Measurements from ENCODE around the gene ENO3. TPM values are rescaled to one million over a fixed set of nuclear protein-coding genes. Genes with fewer than 3 reads are reported as not detected.

The ENO3 gene
- total RNA-seq, 1 experiment from 2014 or later = 1.7 TPM

DNA sequence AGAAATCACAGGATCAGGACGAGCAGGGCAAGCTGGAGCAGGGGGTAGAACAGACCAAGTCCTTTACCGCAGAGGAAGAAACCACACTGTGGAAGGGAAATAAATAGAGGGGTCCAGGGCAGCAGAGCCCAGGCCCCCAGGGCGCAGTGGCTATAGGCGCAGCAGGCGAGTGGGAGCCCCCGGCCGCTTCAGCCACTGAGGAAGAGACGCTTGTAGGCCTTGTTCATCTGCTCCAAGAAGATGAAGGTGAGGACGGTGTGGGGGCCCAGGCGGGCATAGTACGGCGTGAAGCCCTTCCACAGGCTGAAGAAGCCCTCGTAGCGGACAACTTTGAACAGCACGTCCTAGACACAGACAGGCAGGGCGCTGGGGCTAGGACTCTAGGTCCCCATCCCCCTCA lies 13.4 kb upstream of the ENO3 start:
- no peak for DNase-seq (ENCODE audit: low spot score)

DNA sequence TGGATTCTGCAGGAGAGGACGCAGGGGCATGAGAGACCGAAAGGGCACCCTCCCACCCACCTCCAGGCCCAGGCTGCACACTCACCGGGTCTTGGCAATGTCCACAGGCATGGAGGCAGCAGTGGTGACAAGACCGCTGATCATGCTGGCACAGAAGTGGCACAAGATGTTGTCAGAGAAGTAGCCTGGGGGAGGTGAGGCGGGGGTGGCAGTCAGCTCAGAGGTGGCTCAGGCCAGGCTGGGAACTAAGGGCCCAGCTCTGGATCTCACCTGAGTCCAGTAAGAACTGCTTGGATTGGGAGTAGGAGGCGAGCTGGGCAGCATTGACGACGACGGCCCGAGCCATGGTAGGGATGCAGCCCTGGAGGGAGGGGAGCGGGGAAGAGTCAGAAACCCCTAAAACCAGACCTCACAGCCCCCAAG lies 12.8 kb upstream of the ENO3 start:
- no peak for DNase-seq (ENCODE audit: low spot score)

DNA sequence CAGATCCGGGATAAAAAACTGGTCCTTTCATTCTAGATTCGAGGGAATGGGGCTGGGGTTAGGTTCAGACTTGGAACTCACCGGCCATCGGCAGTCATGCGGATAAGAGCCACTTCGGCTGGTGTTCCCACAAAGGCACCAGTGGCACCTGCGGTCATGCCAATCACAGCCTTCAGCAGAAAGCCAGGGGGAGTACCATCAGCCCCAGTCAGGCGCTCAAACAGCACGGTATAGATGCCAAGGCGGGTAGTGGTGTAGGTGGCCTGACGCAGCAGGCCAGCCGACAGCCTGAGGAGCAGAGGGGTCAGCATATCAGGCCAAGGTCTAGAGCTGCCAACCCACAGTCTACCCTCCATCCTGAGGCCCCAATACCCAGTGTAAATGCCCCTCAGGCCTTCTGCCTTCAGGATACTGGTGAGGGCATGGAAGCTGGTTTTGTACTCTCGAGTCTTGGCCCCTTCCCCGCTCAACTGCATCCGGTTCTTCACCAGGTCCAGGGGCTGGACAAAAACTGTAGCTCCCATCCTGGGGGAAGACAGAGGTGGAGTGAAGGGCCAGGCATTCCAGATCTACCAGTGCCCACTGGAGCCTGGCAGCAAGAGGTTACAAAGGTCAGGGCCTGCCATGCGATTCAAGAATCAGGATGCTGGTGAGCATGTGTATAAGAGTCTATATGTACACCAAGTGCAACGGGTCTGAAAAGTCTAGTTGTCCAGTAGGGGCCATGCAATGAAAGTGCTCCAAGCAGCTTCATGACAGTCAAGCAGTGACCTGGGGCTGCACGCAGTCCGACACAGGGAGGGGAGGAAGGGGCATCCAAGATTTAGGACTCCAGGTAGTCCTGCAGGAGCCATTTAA lies 12.0 kb upstream of the ENO3 start:
- DNase-seq (ENCODE audit: low spot score) = no peak

DNA sequence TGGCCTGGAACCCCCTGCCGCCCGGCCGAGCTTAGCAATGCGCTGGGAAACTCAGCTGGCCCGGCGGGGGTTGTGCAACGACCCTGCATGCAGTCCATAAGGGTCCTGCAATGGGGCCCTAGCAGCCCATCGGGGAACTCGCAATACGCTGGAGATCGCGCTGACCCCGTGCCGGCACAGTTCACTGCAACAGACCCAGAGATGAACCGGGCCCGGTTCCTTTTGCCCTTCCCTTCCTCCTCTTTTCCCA lies 11.4 kb upstream of the ENO3 start:
- DNase-seq (ENCODE audit: low spot score) = no peak

DNA sequence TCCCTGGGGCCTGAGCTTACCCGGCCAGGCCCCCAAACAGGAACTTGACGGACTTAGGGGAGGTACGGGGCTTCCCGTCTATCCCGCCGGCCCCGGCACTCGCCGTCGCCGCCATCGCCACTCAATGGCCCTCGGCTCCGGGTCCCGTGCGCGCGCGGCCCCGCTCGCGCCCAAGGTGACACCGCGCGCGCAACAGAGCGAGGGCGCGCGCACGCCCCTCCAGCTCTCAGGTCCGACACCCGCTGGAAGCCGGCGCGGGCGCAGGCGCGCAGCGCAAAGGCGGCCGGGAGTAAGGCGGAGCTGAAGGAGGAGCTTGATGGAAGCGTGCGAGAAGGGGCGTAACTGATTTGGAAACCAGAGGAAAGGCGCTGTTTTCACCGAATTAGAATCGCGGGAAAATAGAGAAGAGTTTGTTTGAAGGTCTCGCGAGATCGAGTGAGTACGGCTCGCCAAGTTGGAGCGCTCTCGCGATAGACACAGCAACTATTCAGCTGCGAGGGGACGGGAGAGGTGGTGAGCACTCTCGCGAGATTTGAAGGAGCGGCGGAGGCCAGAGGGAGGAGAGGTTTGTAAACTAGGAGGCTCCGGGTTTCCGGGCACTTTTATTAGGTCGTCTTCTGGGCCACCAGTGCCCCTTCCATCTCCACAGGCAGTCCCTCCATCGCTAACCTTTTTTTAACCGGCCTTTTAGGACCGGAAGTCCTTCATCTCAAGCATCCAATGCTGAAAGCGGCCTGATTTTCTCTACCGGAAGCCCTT lies 10.9 kb upstream of the ENO3 start, which contains the start of the genes RNF167 and SLC25A11:
TSS of gene RNF167 (plus strand) at position 473 of the 759 bp plus-strand sequence. CDS start 642 bp downstream, outside the sequence.
TSS of gene SLC25A11 (minus strand) at position 251 of the 759 bp plus-strand sequence. CDS start at position 115, 136 bp downstream.
- DNase-seq (ENCODE audit: low spot score) = peak; percentile 97

DNA sequence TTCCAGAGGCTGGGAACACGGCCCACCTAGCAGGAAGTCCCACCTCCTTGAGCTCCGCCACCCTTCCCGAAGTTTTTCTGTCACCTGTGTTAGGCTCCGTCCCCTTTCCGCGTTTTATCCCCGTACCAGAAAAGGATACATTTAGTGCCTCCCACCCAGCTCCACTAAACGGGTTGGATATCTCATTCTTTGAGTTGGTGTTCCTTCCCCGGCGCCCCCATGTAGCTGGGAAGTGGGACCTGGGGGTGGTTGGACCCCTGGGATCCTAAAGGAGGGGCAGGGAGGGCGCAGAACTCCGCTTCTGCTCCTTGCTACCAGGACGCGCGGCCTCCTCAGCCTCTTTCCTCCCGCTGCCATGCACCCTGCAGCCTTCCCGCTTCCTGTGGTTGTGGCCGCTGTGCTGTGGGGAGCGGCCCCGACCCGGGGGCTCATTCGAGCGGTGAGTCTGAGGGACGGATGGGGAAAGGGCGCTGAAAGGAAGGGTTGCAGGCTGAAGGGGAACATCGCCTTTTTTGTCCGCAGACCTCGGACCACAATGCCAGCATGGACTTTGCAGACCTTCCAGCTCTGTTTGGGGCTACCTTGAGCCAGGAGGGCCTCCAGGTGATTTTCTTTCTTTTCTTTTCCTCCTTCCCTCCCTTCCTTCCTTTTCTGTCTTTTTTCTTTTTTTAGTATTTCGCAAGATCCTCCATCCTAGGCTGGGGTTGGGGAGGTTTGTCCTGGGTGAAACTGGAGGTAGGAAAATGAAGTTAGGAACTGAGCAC lies 10.2 kb upstream of the ENO3 start:
- DNase-seq (ENCODE audit: low spot score) = peak; percentile 66

DNA sequence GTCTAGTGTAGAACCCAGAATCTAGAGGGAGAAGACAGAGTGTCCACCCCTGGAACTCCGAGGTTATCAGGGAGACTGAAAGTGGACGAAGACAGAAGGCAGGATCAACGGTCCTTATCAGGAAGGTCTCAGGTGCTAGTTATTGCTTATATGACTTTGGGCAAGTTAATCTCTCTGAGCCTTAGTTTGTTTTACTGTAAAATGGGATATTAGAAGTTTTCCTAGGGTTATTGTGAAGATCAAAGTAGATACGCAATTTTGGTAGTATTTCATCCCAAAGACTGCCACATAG lies 9.7 kb upstream of the ENO3 start:
- no peak for DNase-seq (ENCODE audit: low spot score)

DNA sequence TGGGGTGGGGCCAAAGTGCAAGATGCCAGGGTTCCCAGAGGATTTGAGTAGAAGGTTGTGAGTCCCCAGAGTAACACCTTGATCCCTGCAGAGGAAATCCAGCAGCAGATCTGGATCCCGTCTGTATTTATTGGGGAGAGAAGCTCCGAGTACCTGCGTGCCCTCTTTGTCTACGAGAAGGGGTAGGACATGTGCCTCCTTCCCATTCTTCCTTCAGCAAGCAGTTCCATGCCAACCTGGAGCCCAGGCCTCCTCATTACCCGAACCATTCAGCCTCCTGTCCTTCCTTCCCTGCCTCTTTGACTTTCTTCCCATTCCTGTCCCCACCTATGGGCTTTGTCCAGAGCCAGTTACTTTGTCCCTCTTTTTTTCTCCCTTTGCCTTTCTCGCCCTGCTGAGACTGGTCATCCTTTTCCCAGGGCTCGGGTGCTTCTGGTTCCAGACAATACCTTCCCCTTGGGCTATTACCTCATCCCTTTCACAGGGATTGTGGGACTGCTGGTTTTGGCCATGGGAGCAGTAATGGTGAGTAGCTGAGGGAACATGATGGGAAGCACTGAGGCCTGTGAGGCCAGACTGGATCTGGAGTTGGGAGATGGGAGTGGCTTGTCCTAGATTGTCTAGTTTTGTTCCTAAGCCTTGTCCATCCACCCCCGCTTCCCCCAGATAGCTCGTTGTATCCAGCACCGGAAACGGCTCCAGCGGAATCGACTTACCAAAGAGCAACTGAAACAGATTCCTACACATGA lies 8.0 kb upstream of the ENO3 start:
- no peak for DNase-seq (ENCODE audit: low spot score)

DNA sequence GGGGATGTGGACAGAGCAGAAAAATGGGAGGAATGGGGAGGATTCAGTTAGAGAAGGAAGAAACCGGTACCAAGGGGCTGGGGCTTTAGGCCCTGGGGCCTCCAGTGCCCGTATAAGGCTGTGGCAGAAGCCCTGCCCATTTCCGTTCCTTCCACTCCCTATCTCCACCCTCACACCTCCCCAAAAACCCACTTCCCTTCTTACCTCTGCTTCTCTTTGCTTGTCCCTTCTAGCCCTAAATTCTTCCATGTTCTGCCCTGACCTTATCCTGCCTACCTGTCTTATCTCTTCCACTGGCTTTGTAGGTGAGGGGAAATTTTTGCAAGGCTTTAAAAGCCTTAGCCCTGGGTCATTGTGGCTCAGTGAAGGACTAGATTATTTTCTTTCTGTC lies 6.8 kb upstream of the ENO3 start:
- no peak for DNase-seq (ENCODE audit: low spot score)

DNA sequence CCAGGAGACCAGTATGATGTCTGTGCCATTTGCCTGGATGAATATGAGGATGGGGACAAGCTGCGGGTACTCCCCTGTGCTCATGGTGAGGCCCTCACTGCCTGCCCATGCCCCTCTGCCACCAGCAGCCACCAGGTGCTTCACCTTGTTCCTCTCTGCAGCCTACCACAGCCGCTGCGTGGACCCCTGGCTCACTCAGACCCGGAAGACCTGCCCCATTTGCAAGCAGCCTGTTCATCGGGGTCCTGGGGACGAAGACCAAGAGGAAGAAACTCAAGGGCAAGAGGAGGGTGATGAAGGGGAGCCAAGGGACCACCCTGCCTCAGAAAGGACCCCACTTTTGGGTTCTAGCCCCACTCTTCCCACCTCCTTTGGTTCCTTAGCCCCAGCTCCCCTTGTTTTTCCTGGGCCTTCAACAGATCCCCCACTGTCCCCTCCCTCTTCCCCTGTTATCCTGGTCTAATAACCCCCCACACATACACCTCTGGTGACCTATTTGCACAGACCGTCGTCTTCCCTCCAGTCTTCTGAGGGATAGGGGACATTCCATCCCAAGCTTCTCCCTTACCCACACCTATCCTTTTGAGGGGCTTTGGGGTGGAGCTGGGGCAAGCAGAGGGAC lies 6.3 kb upstream of the ENO3 start:
- no peak for DNase-seq (ENCODE audit: low spot score)

DNA sequence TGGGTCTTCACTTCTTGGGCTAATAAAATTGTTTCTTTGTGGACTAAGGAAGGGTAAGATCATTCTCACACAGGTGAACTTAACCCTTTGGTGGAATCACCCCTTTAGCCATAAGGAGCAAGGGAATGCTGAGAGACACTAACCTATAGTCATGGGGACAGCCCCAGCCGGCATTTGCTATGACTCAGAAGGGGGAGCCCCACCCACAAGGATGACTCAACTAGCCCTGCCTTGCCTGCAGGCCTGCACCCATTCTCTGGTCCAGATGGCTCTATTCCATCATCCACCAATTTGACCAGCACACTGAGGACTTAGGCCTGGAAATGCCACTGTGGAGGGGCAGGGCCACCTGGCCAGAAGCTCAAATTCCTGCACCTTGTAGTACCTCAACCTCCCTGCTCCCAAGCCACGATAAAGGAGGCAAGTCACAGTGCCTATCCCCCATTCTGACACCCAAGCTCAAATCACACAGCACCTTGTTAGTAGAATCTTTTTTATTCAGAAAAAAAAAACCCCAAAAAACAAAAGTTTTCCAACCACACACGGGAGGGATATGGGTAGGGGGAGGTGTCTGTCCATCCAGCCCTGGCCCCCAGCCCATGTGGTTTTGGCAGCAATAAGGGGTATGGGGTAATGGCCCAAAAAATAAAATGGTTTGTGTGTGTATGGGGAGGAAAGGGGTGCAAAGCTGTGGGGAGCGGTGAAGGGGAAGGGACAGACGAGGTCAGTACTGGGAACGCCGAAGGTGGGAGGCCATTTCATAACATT lies 5.6 kb upstream of the ENO3 start:
- peak; percentile 81 for DNase-seq (ENCODE audit: low spot score)

DNA sequence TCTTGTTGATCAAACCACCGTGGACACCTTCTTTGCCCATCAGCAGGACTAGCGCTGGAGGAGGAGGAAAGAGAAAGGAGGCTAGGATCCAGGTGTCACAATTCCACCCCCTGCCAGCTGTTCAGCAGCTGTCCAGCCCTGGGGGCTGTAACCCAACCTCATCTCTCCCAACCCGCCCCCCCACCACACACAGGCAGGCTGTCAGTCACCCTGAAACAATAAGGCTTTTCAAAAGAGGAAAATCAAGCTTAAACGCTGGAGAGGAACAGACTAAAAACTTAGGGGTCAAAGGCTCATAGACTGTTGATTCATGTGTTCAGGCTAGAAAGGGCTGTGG lies 5.0 kb upstream of the ENO3 start:
- no peak for DNase-seq (ENCODE audit: low spot score)

DNA sequence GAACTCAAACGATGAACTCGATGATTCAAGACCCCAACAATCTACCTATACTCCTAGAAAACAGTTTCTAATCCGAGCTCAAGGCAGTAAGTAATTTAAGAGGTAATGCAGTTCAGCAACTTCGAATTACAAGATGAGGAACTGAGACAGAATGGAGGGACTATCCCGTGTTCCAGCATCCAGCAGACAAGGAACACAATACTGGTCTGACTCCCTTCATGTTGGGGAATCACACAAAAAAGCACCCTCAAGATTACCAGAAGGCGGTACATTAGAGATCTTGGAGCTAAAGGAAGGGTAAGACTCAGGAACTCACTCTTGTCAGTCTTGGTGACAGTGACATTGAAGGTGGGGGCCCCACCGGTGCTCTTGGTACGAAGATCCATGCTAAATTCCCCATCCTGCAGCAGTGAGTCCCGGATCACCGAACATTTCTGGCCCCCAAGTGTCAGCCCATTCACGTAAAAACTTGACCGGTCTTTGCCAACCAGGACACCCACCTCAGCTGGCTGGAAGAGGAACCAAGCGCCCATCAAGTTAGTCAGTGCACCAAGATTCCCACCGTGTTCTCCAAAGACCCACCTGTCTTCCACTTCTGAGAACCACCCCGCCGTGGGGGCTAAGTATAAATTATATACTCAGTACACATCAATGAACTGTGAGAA lies 4.5 kb upstream of the ENO3 start:
- DNase-seq (ENCODE audit: low spot score) = no peak

DNA sequence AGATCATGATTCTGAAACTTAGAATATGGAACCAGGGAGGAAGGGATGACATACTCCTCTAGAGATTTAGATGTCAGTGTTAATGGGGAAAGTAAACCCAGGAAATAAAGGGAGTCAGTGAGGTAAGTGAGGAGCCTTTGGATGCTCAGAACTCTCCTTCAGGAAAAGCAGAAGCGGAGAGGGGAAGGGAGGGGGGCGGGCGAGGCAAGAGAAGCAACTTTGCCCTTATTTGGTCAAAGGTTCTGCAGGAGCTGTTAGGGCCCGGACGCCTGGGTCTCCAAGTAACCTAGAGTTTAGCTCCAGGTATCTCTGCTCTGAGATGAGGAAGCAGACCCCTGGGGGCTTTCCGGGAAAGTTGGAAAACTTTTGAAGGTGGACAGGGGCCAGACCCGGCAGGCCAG lies 3.9 kb upstream of the ENO3 start:
- DNase-seq (ENCODE audit: low spot score) = no peak

DNA sequence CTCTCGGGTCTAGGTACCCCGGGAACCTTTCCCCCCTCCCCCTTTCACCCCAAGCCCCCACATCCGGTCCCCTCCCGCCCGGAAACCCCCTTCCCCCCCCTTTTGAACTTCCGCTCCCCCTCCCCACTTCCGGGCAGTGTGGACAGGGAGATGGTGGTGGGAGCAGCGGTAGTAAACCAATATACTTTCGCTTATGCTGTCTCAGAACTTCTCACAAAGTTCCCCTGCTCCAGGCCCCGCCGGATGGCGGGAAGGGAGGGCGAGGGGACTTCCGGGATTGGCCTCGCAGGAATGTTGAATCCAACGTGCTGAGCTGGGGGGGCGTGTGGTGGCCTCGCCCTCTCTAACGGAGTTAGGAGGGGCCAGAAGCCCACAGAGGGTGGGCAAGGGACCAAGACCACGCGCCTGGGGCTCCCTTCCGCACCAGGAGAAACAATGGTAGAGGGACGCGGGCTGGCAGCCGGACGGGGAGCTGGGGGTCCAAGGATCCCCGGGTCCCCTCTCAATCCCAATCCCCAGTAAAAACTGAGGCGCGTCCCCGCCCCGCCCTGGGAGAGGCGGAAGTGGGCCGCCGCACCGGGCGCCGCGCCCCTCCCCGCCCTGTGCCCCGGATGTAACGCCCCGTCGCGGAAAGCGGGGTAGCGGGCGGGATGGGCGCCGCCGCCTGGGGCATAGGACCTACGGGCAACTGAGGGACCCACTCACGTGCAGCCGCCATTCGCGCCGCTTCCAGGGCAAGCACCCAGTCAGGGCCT lies 3.3 kb upstream of the ENO3 start:
- peak; percentile 36 for DNase-seq (ENCODE audit: low spot score)

DNA sequence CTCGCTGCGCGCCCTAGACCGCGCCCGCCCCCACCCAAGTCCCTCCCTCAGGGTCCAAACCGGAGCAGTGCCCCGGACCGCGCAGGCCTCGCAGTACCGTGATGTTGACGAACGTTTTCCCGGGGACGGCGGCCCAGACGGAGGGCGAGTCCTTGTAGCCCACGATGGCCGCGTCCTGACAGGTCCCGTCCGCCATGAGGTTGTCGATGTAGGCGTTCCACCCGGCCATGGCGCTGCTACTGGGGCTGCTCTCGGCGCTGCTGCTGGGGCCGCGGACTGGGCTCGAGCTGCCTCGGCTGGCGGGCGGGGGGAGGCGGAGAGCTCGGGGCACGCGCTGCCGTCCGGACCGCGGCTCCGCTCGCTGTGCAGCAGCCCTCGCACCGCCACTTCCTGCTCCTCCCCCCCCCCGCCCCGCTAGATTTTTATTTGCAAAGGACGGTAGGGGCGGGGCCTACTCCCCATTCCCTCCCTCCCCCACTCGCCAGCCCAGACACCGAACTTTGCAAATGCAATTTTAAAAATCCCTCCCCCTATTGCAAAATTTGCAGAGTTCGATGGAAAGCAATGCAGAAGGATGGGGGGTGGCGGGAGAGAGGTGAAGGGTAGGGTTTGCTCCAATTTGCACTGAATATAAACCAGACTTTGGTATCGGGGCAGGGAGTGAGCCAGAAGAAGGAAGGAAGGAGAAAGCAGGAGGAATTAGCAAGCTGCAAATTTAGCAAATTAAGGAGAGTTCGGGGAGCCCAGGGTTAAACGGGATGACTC lies 2.6 kb upstream of the ENO3 start, which contains the start of gene PFN1:
TSS of gene PFN1 (minus strand) at position 365 of the 765 bp plus-strand sequence. CDS start at position 229, 136 bp downstream.
- peak; percentile 68 for DNase-seq (ENCODE audit: low spot score)

DNA sequence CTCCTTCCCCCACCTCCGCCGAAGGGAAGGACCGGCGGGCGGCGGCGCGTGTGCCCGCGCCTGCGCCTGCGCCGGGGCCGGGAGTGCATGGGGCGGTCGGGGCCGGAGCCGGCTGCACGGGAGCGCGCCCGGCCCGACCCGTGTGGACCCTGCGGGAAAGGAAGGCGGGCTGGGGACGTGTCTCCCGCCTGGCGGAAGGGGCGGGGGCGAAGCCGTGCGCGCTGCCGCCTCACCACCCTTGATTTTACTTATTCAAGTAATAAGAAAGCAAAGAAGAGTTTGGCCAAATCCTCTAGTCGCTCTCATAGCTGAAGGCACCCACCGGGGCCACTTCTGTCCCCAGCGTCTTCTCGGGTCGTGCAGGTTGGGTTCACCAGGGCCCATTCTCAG lies 2.0 kb upstream of the ENO3 start:
- DNase-seq (ENCODE audit: low spot score) = peak; percentile 69

DNA sequence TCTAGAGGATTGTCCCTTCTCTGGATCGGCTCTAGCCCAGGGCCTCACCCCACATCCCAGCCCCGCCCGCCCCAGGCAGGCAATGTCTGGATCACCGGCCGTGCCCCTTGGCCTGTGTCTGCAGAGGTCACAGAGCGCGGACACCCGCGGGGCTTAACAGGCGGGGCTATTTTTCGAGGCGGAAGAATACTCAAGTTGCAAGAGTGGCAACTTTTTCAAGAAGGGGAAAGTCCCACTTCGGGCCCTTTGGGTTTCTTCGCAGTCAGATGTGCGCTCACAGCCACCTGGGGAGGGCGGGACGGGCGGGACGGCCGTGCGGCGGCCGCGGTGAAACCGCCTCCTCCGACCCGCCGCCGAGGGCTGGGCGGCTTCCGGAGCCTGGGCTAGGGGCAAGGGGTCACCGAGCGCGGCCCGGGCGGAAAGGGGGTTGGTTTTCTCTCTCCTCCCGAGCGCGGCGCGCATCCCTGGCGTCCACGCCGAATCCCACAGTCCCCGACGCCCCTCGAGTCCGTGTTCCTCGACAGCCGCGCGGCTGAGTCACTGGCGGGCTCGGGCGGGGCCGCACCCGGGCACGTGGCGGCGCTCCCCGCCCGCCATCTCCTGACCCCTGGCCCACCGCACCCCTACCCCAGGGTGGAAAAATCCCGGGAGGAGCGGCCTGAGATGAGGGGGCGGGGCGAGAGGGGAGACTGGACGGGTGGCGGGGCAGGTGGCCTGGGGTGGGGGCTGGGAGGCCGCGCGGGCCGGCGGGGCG lies 1.4 kb upstream of the ENO3 start:
- DNase-seq (ENCODE audit: low spot score) = peak; percentile 27
